MCF 10A (cell line): ENCODE results near the gene PCDHB9. TPM values are rescaled to one million over a fixed set of nuclear protein-coding genes. Genes with fewer than 3 reads are reported as not detected.
"Not testable (repeated sequence)": the region's sequence is repeated elsewhere in the genome, so short reads cannot be mapped to it uniquely, and the experiment has no call there.

Experiments
- BruUV-seq: library from RNA; stranded (reverse); fragments of 400-500 nt; replicated peaks from 2 replicates; lab custom pipeline; 2021; lab: Mats Ljungman, UMichigan
- CTCF ChIA-PET: fragments of 300-600 bp; sonication (Branson Sonifier 250); formaldehyde crosslinking; extraction: SDS; loops from one replicate; lab custom pipeline; 2021; ENCODE audit warnings: antibody characterized with exemption, inconsistent platforms; lab: Yijun Ruan, JAX
- POLR2A ChIA-PET: fragments of 300-600, 350-650 bp; sonication (Branson Sonifier 250); formaldehyde crosslinking; extraction: SDS; loops from one replicate; lab custom pipeline; 2020; ENCODE audit warnings: antibody characterized with exemption, inconsistent platforms; lab: Yijun Ruan, JAX
- DNase-seq: peaks from one replicate; pipeline ENCODE4 v3.0.0-alpha.2; 2018; ENCODE audit not compliant: unreplicated experiment
- H3K27ac Mint-ChIP-seq: one replicate; pipeline ENCODE4 v1.8.0; 2022; ENCODE audit warnings: mild to moderate bottlenecking, low read depth, mixed read lengths; ENCODE audit not compliant: unreplicated experiment
- H3K27me3 Mint-ChIP-seq: one replicate; pipeline ENCODE4 v1.8.0; 2022; ENCODE audit warnings: mixed read lengths; ENCODE audit not compliant: insufficient read depth, unreplicated experiment
- H3K36me3 Mint-ChIP-seq: one replicate; pipeline ENCODE4 v1.8.0; 2022; ENCODE audit warnings: mild to moderate bottlenecking, moderate library complexity, mixed read lengths; ENCODE audit not compliant: insufficient read depth, unreplicated experiment
- H3K4me1 Mint-ChIP-seq: one replicate; pipeline ENCODE4 v1.8.0; 2022; ENCODE audit warnings: mixed read lengths; ENCODE audit not compliant: insufficient read depth, unreplicated experiment
- H3K4me3 Mint-ChIP-seq: one replicate; pipeline ENCODE4 v1.8.0; 2022; ENCODE audit warnings: mild to moderate bottlenecking, moderate library complexity, mixed read lengths; ENCODE audit not compliant: unreplicated experiment
- H3K9me3 Mint-ChIP-seq: one replicate; pipeline ENCODE4 v1.8.0; 2022; ENCODE audit warnings: mixed read lengths; ENCODE audit not compliant: unreplicated experiment
- CTCF ChIP-seq: fragments of 200-600 bp; IDR thresholded peaks from one replicate; pipeline ENCODE4 v1.8.0; 2022; ENCODE audit warnings: antibody characterized with exemption, mild to moderate bottlenecking; ENCODE audit not compliant: unreplicated experiment
- intact Hi-C: fragments of 100-400 bp; cut with micrococcal nuclease; formaldehyde crosslinking; loops from 2 replicates; pipeline ENCODE4 v1.14.1; 2022
- total RNA-seq: library from RNA; stranded (reverse); gene quantifications from 2 replicates; pipeline ENCODE4 v1.2.3, GENCODE V29; 2022

PCDHB9 gene
- total RNA-seq, 1 experiment from 2014 or later = 1.0 TPM

- H3K4me1 Mint-ChIP-seq = no peaks in the 10 kb centered on the region
- no peaks in the 10 kb centered on the region for H3K27me3 Mint-ChIP-seq
- DNase-seq = peak; percentile 79
- H3K4me3 Mint-ChIP-seq = peak within 1 kb of the TSS; percentile 84
- POLR2A ChIA-PET = interaction anchor here (0.5 to 3.5 kb wide), 19 partner anchors 11 to 558 kb away, joined by 3 to 91 read pairs (median 6); partner anchors contain the start of genes DIAPH1, PCDHB10, PCDHGB5 and TAF7
- H3K36me3 Mint-ChIP-seq = peaks cover 20% of the 10 kb centered on the region
- peaks cover 23% of the 10 kb centered on the region for H3K9me3 Mint-ChIP-seq
- intact Hi-C loops = loop anchor here (1.0 to 10.0 kb wide), 5 partner anchors 139 to 338 kb away; partner anchors contain the start of genes PCDHGA10, PCDHGB7 and PCDHGC3
- BruUV-seq = TSS peak; percentile 72
- H3K27ac Mint-ChIP-seq = peak within 1 kb of the TSS; percentile 60
- TF ChIP-seq CTCF = peak; percentile 69
- CTCF ChIA-PET = interaction anchor here (0.5 to 4.0 kb wide), 69 partner anchors 9 to 699 kb away, joined by 3 to 118 read pairs (median 5); partner anchors contain the start of genes DIAPH1, PCDHA4, PCDHB10 and PCDHB11
Observed at GRCh38 chr5:141223112-141223783, 36.3 kb downstream of the PCDHB9 start, which contains the start of gene PCDHB14. PCDHB14 (plus strand) TSS chr5:141223343; CDS start chr5:141223506, 163 bp downstream.

- not testable (repeated sequence) for H3K27ac Mint-ChIP-seq, H3K27me3 Mint-ChIP-seq, H3K4me3 Mint-ChIP-seq, DNase-seq, H3K4me1 Mint-ChIP-seq, BruUV-seq
- Mint-ChIP-seq H3K36me3 (peaks cover 20% of the 10 kb centered on the region), H3K9me3 (peaks cover 22% of the 10 kb centered on the region)
- CTCF ChIA-PET = interaction anchor here (0.6 to 3.3 kb wide), 7 partner anchors 14 to 821 kb away, joined by 3 to 66 read pairs (median 15); partner anchors contain the start of gene PCDHA4
- intact Hi-C loops = loop anchor here (10.0 kb wide), 1 partner anchor 190 kb away; the partner anchor contains the start of genes PCDHGA10 and PCDHGB7
- POLR2A ChIA-PET = interaction anchor here (2.2 to 3.5 kb wide), 3 partner anchors 334 to 343 kb away, joined by 15 to 91 read pairs (median 46); no protein-coding TSS in a partner anchor
Observed at GRCh38 chr5:141224844-141225243, 37.9 kb downstream of the PCDHB9 start.

GRCh38 chr5:141225421-141225820 is 38.5 kb downstream of the PCDHB9 start:
- not testable (repeated sequence) for H3K27ac Mint-ChIP-seq
- peaks cover 17% of the 10 kb centered on the region for H3K9me3 Mint-ChIP-seq

GRCh38 chr5:141234109-141234667 is 47.2 kb downstream of the PCDHB9 start:
- H3K9me3 Mint-ChIP-seq = peaks cover 23% of the 10 kb centered on the region
- no TSS peak for BruUV-seq
- ChIA-PET CTCF (interaction anchor here (0.8 to 3.1 kb wide), 4 partner anchors 11 to 324 kb away, joined by 3 to 17 read pairs (median 4); partner anchors contain the start of genes PCDHB10 and PCDHB14), POLR2A (interaction anchor here (2.2 kb wide), 1 partner anchor 11 kb away, joined by 6 read pairs; the partner anchor contains the start of gene PCDHB14)
- DNase-seq = no peak
- TF ChIP-seq CTCF = no peak
- H3K27ac Mint-ChIP-seq = no peak overlapping the region
- H3K36me3 Mint-ChIP-seq = peaks cover 17% of the 10 kb centered on the region
- intact Hi-C loops = no loop called here
- H3K4me1 Mint-ChIP-seq = no peaks in the 10 kb centered on the region
- no peak overlapping the region for H3K4me3 Mint-ChIP-seq
- H3K27me3 Mint-ChIP-seq = no peaks in the 10 kb centered on the region

More at GRCh38 chr5:141225421-141225820, 38.5 kb downstream of the PCDHB9 start:
- BruUV-seq, DNase-seq, H3K4me3 Mint-ChIP-seq, H3K27me3 Mint-ChIP-seq, H3K4me1 Mint-ChIP-seq: not testable (repeated sequence)
- POLR2A ChIA-PET = interaction anchor here (1.0 to 1.5 kb wide), 3 partner anchors 95 to 339 kb away, joined by 3 read pairs; partner anchors contain the start of gene PCDHGC3
- intact Hi-C loops = loop anchor here (10.0 kb wide), 1 partner anchor 189 kb away; the partner anchor contains the start of genes PCDHGA10 and PCDHGB7
- H3K36me3 Mint-ChIP-seq = peaks cover 20% of the 10 kb centered on the region
- CTCF ChIA-PET = interaction anchor here (0.6 to 3.6 kb wide), 4 partner anchors 92 to 338 kb away, joined by 3 to 20 read pairs (median 7); partner anchors contain the start of gene TAF7

- H3K27me3 Mint-ChIP-seq, DNase-seq, H3K27ac Mint-ChIP-seq, H3K4me1 Mint-ChIP-seq, CTCF ChIA-PET, BruUV-seq, H3K4me3 Mint-ChIP-seq, intact Hi-C loops, POLR2A ChIA-PET: not testable (repeated sequence)
- H3K36me3 Mint-ChIP-seq = peaks cover 24% of the 10 kb centered on the region
- H3K9me3 Mint-ChIP-seq = peaks cover 39% of the 10 kb centered on the region
Observed at GRCh38 chr5:141235922-141236321, 49.0 kb downstream of the PCDHB9 start.
